ENCODE data around the gene CCAR1.
A peak's percentile ranks its signal among the peaks of the same experiment; 100 is the strongest.
"Not testable (repeated sequence)": the region's sequence is repeated elsewhere in the genome, so short reads cannot be mapped to it uniquely, and the experiment has no call there.

The CCAR1 gene

GRCh38 chr10:68828833-68829232, 107.8 kb downstream of the CCAR1 start:
- Mint-ChIP-seq H3K36me3 (ENCODE audit: low read depth) (no peaks in the 10 kb centered on the region), H3K27me3 (ENCODE audit: low read depth) (peaks cover 51% of the 10 kb centered on the region), H3K4me3 (peak overlapping the region; percentile 37), H3K9me3 (no peaks in the 10 kb centered on the region), H3K27ac (no peak overlapping the region), H3K4me1 (ENCODE audit: low read depth) (peaks cover 9% of the 10 kb centered on the region)

- Mint-ChIP-seq H3K27me3 (ENCODE audit: low read depth) (peaks cover 51% of the 10 kb centered on the region), H3K4me1 (ENCODE audit: low read depth) (peaks cover 9% of the 10 kb centered on the region), H3K4me3 (no peak overlapping the region), H3K27ac (no peak overlapping the region), H3K9me3 (no peaks in the 10 kb centered on the region), H3K36me3 (ENCODE audit: low read depth) (no peaks in the 10 kb centered on the region)
Measured at GRCh38 chr10:68829521-68829920, 108.5 kb downstream of the CCAR1 start.

GRCh38 chr10:68829952-68830351, 108.9 kb downstream of the CCAR1 start:
- H3K36me3 Mint-ChIP-seq (ENCODE audit: low read depth) = no peaks in the 10 kb centered on the region
- H3K4me3 Mint-ChIP-seq = no peak overlapping the region
- H3K4me1 Mint-ChIP-seq (ENCODE audit: low read depth) = peaks cover 9% of the 10 kb centered on the region
- H3K27me3 Mint-ChIP-seq (ENCODE audit: low read depth) = peaks cover 48% of the 10 kb centered on the region
- no peaks in the 10 kb centered on the region for H3K9me3 Mint-ChIP-seq
- no peak overlapping the region for H3K27ac Mint-ChIP-seq

- no peak overlapping the region for H3K27ac Mint-ChIP-seq
- H3K27me3 Mint-ChIP-seq (ENCODE audit: low read depth) = peaks cover 37% of the 10 kb centered on the region
- H3K4me3 Mint-ChIP-seq = no peak overlapping the region
- H3K4me1 Mint-ChIP-seq (ENCODE audit: low read depth) = peaks cover 5% of the 10 kb centered on the region
- no peaks in the 10 kb centered on the region for H3K36me3 Mint-ChIP-seq (ENCODE audit: low read depth)
- no peaks in the 10 kb centered on the region for H3K9me3 Mint-ChIP-seq
Measured at GRCh38 chr10:68831961-68832455, 111.0 kb downstream of the CCAR1 start.

GRCh38 chr10:68832601-68833000, 111.6 kb downstream of the CCAR1 start:
- no peaks in the 10 kb centered on the region for H3K36me3 Mint-ChIP-seq (ENCODE audit: low read depth)
- H3K27me3 Mint-ChIP-seq (ENCODE audit: low read depth) = peaks cover 37% of the 10 kb centered on the region
- H3K27ac Mint-ChIP-seq = no peak overlapping the region
- no peaks in the 10 kb centered on the region for H3K9me3 Mint-ChIP-seq
- H3K4me1 Mint-ChIP-seq (ENCODE audit: low read depth) = peaks cover 5% of the 10 kb centered on the region
- no peak overlapping the region for H3K4me3 Mint-ChIP-seq

- H3K27ac Mint-ChIP-seq = no peak overlapping the region
- no peaks in the 10 kb centered on the region for H3K9me3 Mint-ChIP-seq
- peaks cover 6% of the 10 kb centered on the region for H3K27me3 Mint-ChIP-seq (ENCODE audit: low read depth)
- H3K36me3 Mint-ChIP-seq (ENCODE audit: low read depth) = no peaks in the 10 kb centered on the region
- no peak overlapping the region for H3K4me3 Mint-ChIP-seq
- no peaks in the 10 kb centered on the region for H3K4me1 Mint-ChIP-seq (ENCODE audit: low read depth)
Measured at GRCh38 chr10:68837626-68838322, 116.7 kb downstream of the CCAR1 start.

GRCh38 chr10:68840650-68841049, 119.6 kb downstream of the CCAR1 start:
- not testable (repeated sequence) for H3K36me3 Mint-ChIP-seq (ENCODE audit: low read depth); H3K27ac Mint-ChIP-seq; H3K4me1 Mint-ChIP-seq (ENCODE audit: low read depth); H3K27me3 Mint-ChIP-seq (ENCODE audit: low read depth); H3K4me3 Mint-ChIP-seq; H3K9me3 Mint-ChIP-seq

Measured in T-helper 1 cell treated with Interleukin-12 subunit alpha and Interleukin-12 subunit beta and Interleukin-4 antibody, amounts not matched to agents 30 μg/mL and 1 μg/mL, for 36 hours (primary cell).